ENCODE measurements around the gene DOLPP1. TPM values are rescaled to one million over a fixed set of nuclear protein-coding genes. Genes with fewer than 3 reads are reported as not detected.

The DOLPP1 gene
- 17.5 to 20.2 TPM (median 17.7 TPM) in 5 replicates for total RNA-seq (2022; extraction: Qiagen RNA extraction)

GRCh38 chr9:129080601-129081387, at the start of gene DOLPP1:
Gene DOLPP1, plus strand, starts transcription at chr9:129081111. Its CDS starts 21 bp downstream, at chr9:129081132.

GRCh38 chr9:129036241-129036922, 44.5 kb upstream of the DOLPP1 start, which contains the start of gene MIGA2:
Gene MIGA2, plus strand, starts transcription at chr9:129036626. Its CDS starts 3,969 bp downstream, at chr9:129040595.

GRCh38 chr9:129110740-129111527, 30.0 kb downstream of the DOLPP1 start, which contains the start of the genes CRAT and PTPA:
Gene CRAT, minus strand, starts transcription at chr9:129110793. Its CDS starts 284 bp downstream, at chr9:129110509.
Gene PTPA, plus strand, starts transcription at chr9:129111415. Its CDS starts 186 bp downstream, at chr9:129111601.

Other genes with a start within 250 kb of the DOLPP1 start
- gene KYAT1, start 199.2 kb upstream of the DOLPP1 start, total RNA-seq (2022; extraction: Qiagen RNA extraction) = 9.9 to 14.3 TPM (median 10.9 TPM) in 5 replicates
- gene LRRC8A, start 199.0 kb upstream of the DOLPP1 start, total RNA-seq (2022; extraction: Qiagen RNA extraction) = 79.5 to 107 TPM (median 98.7 TPM) in 5 replicates
- gene PHYHD1, start 160.1 kb upstream of the DOLPP1 start, total RNA-seq (2022; extraction: Qiagen RNA extraction) = 0.19 to 0.28 TPM (median 0.23 TPM) in 3 of 5 replicates, not detected in the others
- 32.4 to 39.8 TPM (median 37.3 TPM) in 5 replicates for gene DOLK, start 133.5 kb upstream of the DOLPP1 start, total RNA-seq (2022; extraction: Qiagen RNA extraction)
- 32.9 to 42.5 TPM (median 39.5 TPM) in 5 replicates for gene NUP188, start 133.4 kb upstream of the DOLPP1 start, total RNA-seq (2022; extraction: Qiagen RNA extraction)
- 34.1 to 52.7 TPM (median 51.3 TPM) in 5 replicates for gene SH3GLB2, start 52.8 kb upstream of the DOLPP1 start, total RNA-seq (2022; extraction: Qiagen RNA extraction)
- 10.5 to 15.3 TPM (median 14.3 TPM) in 5 replicates for gene MIGA2, start 44.5 kb upstream of the DOLPP1 start, total RNA-seq (2022; extraction: Qiagen RNA extraction)
- 23.6 to 31.4 TPM (median 29.1 TPM) in 5 replicates for gene CRAT, start 29.7 kb downstream of the DOLPP1 start, total RNA-seq (2022; extraction: Qiagen RNA extraction)
- 118 to 131 TPM (median 129 TPM) in 5 replicates for gene PTPA, start 30.3 kb downstream of the DOLPP1 start, total RNA-seq (2022; extraction: Qiagen RNA extraction)
- gene IER5L, start 97.2 kb downstream of the DOLPP1 start, total RNA-seq (2022; extraction: Qiagen RNA extraction) = 22.8 to 51.5 TPM (median 47.4 TPM) in 5 replicates

Measured in A549 treated with Mapracorat at 1 μM for 4 hours (cell line).